Esophagus muscularis mucosa (tissue), 4 donors: Measurements from ENCODE around the gene VEPH1. TPM values are rescaled to one million over a fixed set of nuclear protein-coding genes. Genes with fewer than 3 reads are reported as not detected.

Source experiments
- DNase-seq: peaks from one replicate; pipeline ENCODE4 v3.0.0-alpha.2; 2017; ENCODE audit errors: extremely low spot score
- H3K27ac ChIP-seq, 4 donors: fragments of 200-600 bp; sonication (generic); replicated peaks in 1 of 4; 1 replicate in 3 of 4; 2 replicates in 1 of 4; pipeline ENCODE4 v1.5.1; 2016 to 2019; ENCODE audit warnings: mild to moderate bottlenecking in 1 of 4
- H3K27me3 ChIP-seq, 4 donors: fragments of 200-600 bp; sonication (generic); one replicate each; pipeline versions ENCODE4 v1.5.1 to v1.6.0; 2016 to 2019
- H3K36me3 ChIP-seq, 4 donors: fragments of 200-600 bp; sonication (generic); one replicate each; pipeline ENCODE4 v1.5.1; 2016 to 2019
- H3K4me1 ChIP-seq, 4 donors: fragments of 200-600 bp; sonication (generic); one replicate each; pipeline ENCODE4 v1.5.1; 2016 to 2019
- H3K4me3 ChIP-seq, 4 donors: fragments of 200-600 bp; sonication (generic); 1 replicate in 2 of 4; 2 replicates in 2 of 4; pipeline ENCODE4 v1.5.1; 2016 to 2019; ENCODE audit warnings: mild to moderate bottlenecking in 4 of 4, moderate library complexity in 1 of 4
- H3K9me3 ChIP-seq, 4 donors: fragments of 200-600 bp; sonication (generic); 1 replicate in 3 of 4; 2 replicates in 1 of 4; pipeline ENCODE4 v1.5.1; 2016 to 2019
- CTCF ChIP-seq, 3 experiments: fragments of 200-600 bp in 2 of 3; fragments of 450-650 bp in 1 of 3; sonication (generic) in 2 of 3; IDR thresholded peaks; one replicate each; pipeline ENCODE4 v1.5.1; 2017 to 2019; ENCODE audit warnings: antibody characterized with exemption in 3 of 3, mild to moderate bottlenecking in 2 of 3, moderate library complexity in 1 of 3
- EP300 ChIP-seq: sonication (generic); formaldehyde crosslinking; IDR thresholded peaks from one replicate; pipeline ENCODE4 v1.6.1; 2017; ENCODE audit warnings: antibody characterized with exemption
- POLR2A ChIP-seq: fragments of 450-650 bp; IDR thresholded peaks from one replicate; pipeline ENCODE4 v1.6.1; 2017; ENCODE audit warnings: antibody characterized with exemption, moderate library complexity, mild to moderate bottlenecking, low read depth
- POLR2AphosphoS5 ChIP-seq, 2 donors: sonication (generic); formaldehyde crosslinking; IDR thresholded peaks; one replicate each; pipeline ENCODE4 v1.6.1; 2017; ENCODE audit warnings: antibody characterized with exemption in 2 of 2
- WGBS: methylation state at CpG from one replicate; pipeline ENCODE4 v1.1.5; 2018; 5-methylcytosine and 5-hydroxymethylcytosine counted together
- intact Hi-C: fragments of 100-400 bp; cut with DNase I; formaldehyde crosslinking; loops from one replicate; pipeline ENCODE4 v1.15.1; 2023
- total RNA-seq, 4 donors: library from RNA; depleted of rRNA; stranded (reverse); fragments of >200 nt; gene quantifications; one replicate each; pipeline versions ENCODE4 v1.1.0 to v1.2.1, GENCODE V29; 2016

VEPH1 gene
- total RNA-seq, 4 donors from 2014 or later, result 0.23 to 1.2 (median 0.52) TPM; not detected in 1

GRCh38 chr3:157453824-157454223, 49.4 kb downstream of the VEPH1 start:
- no peak for TF ChIP-seq POLR2AphosphoS5 (IDR thresholded peaks at IDR 0.05)
- TF ChIP-seq CTCF (IDR thresholded peaks at IDR 0.05), result no peak
- no peak for TF ChIP-seq EP300
- TF ChIP-seq POLR2A, result no peak
- 70% methylated on average over 1 of the region's 1 CpG for WGBS

GRCh38 chr3:157452097-157452496, 51.1 kb downstream of the VEPH1 start:
- no peak for TF ChIP-seq CTCF (IDR thresholded peaks at IDR 0.05)
- no peak for TF ChIP-seq POLR2AphosphoS5 (IDR thresholded peaks at IDR 0.05)
- H3K4me3 ChIP-seq, result no peak overlapping the region
- 64% methylated on average over 3 of the region's 3 CpGs for WGBS
- H3K36me3 ChIP-seq, result no peaks in the 10 kb centered on the region
- no peaks in the 10 kb centered on the region for H3K9me3 ChIP-seq
- intact Hi-C loops, result no loop called here
- no peaks in the 10 kb centered on the region for H3K4me1 ChIP-seq
- no peaks in the 10 kb centered on the region for H3K27me3 ChIP-seq
- no peak overlapping the region for H3K27ac ChIP-seq
- DNase-seq, result no peak

More at GRCh38 chr3:157453824-157454223, 49.4 kb downstream of the VEPH1 start:
- Histone ChIP-seq H3K9me3 (no peaks in the 10 kb centered on the region), H3K36me3 (no peaks in the 10 kb centered on the region), H3K4me3 (no peak overlapping the region), H3K27me3 (no peaks in the 10 kb centered on the region), H3K27ac (no peak overlapping the region), H3K4me1 (no peaks in the 10 kb centered on the region)
- DNase-seq, result no peak
- intact Hi-C loops, result no loop called here

- Histone ChIP-seq H3K36me3 (no peaks in the 10 kb centered on the region), H3K4me1 (no peaks in the 10 kb centered on the region), H3K27ac (no peak overlapping the region), H3K4me3 (no peak overlapping the region), H3K9me3 (no peaks in the 10 kb centered on the region), H3K27me3 (no peaks in the 10 kb centered on the region)
- 48% methylated on average over 3 of the region's 3 CpGs for WGBS
- TF ChIP-seq CTCF (IDR thresholded peaks at IDR 0.05), result peak; percentile 29 to 50 (median 34)
- TF ChIP-seq EP300, result no peak
- intact Hi-C loops, result no loop called here
- no peak for DNase-seq
Observed at GRCh38 chr3:157447026-157447694, 56.1 kb downstream of the VEPH1 start.

DNA sequence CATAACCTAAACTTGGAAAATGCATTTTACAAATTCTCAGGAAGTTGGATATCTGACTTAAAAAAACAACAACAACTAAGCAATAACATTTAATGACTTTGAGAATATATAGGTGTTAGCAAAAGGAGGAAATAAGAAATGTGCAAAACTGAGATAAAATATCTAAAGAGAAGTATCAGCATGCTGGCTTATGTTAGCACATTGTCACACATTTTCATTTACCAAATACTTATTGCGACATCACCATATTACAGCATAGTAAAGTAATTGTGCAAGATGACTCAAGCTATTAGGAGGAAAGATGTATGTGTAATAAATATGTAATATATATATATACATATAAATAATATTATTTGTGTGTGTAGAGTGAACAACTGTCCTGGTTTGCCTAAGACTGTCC, 57.4 kb downstream of the VEPH1 start:
- 92% methylated on average over 1 of the region's 1 CpG for WGBS
- H3K4me3 ChIP-seq, result no peak overlapping the region
- H3K27me3 ChIP-seq, result no peaks in the 10 kb centered on the region
- DNase-seq, result no peak
- no peaks in the 10 kb centered on the region for H3K36me3 ChIP-seq
- intact Hi-C loops, result no loop called here
- no peak overlapping the region for H3K27ac ChIP-seq
- TF ChIP-seq EP300, result no peak
- H3K4me1 ChIP-seq, result no peaks in the 10 kb centered on the region
- H3K9me3 ChIP-seq, result no peaks in the 10 kb centered on the region

GRCh38 chr3:157444797-157445184, 58.4 kb downstream of the VEPH1 start:
- TF ChIP-seq EP300 (no peak), CTCF (IDR thresholded peaks at IDR 0.05) (no peak), POLR2AphosphoS5 (IDR thresholded peaks at IDR 0.05) (no peak), POLR2A (no peak)
- Histone ChIP-seq H3K4me1 (no peaks in the 10 kb centered on the region), H3K9me3 (no peaks in the 10 kb centered on the region), H3K36me3 (no peaks in the 10 kb centered on the region), H3K27me3 (no peaks in the 10 kb centered on the region), H3K4me3 (no peak overlapping the region), H3K27ac (no peak overlapping the region)
- intact Hi-C loops, result loop anchor here (5.0 kb wide), 1 partner anchor 237 kb away; no protein-coding TSS in a partner anchor
- DNase-seq, result no peak
- 83% methylated on average over 1 of the region's 1 CpG for WGBS
